NOMO-1 (cell line): ENCODE data around the gene BPHL.
A peak's percentile ranks its signal among the peaks of the same experiment; 100 is the strongest.
"Not testable (repeated sequence)": the region's sequence is repeated elsewhere in the genome, so short reads cannot be mapped to it uniquely, and the experiment has no call there.

Experiments
- DNase-seq, 2 experiments: peaks; one replicate each; lab custom pipeline; 2025; ENCODE audit not compliant: unreplicated experiment in 2 of 2; lab: John Stamatoyannopoulos, UW

Gene BPHL

DNA sequence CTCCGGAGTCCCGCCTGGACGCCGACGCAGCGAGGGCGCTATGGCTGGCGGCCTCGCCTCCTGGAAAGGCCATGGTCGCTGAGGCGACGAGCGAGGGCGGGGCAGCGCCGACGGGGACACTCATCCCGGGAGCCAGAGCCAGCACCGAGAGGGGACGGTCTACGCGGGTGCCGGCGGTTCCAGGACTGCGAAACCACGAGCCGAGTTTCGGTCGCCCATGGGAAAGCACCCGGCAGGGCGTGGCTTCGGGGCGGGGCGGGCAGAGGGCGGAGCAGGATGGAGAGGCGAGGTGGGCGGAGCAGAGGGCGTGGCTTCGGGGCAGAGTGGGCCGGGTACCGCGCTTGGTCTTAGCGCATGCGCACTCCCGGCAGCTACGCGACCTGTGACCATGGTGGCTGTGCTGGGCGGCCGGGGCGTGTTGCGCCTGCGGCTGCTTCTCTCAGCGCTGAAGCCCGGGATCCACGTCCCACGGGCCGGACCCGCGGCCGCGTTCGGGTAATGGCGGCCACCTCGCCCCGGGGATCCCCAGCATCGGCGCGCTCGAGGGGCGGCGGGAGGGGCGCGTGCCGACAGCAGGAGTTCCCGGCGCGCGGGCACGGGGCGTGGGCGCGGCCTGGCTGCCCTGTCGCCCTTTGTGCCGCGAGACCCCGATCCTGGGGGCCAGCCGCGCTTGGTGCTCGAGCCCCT is at the start of gene BPHL:
Gene BPHL, plus strand, starts transcription at position 359 of the 687 bp plus-strand sequence. Its CDS starts 30 bp downstream, at position 389.
- DNase-seq, result peak; percentile 82 to 90

DNA sequence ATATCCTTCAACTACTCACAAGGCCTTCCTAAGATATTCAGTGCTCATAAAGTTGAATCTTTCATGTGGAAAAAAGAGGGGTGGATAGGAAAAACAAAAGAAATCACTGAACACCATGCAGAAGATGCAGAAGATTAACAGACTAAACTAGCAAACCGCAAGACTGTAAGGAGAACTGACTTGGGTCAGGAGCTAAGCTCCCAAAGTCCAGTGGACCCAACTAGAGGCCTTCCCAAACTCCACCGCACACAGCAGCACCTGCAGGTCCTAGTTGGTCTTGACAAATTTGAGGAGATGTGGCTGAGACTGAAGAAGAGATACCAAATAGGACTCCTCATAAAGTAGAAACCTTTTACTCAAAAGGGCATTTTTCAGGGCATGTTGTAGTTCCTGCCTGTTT is 46.9 kb upstream of the BPHL start:
- no peak for DNase-seq

- no peak for DNase-seq
Measured at GRCh38 chr6:3072798-3073197, 45.7 kb upstream of the BPHL start.

DNA sequence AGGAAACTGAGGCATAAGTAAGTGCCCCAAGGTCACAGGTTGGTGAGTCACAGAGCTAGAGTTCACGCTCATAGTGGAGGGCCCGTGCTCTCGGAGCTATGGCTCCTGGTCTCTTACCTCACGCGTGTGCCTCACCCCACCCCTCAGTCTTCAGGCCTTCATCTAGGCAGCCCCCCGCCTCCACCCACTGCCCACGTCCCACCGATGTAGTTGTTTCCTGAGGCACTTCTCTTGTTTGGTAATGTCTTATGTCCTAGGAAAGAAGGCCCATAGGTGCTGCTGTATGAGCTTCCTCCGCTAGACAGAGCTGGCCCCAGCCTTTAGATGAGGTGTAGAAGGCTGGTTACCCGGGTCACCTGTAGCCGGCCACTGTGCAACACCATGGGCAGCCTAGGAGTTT is 45.1 kb upstream of the BPHL start:
- no peak for DNase-seq

GRCh38 chr6:3075772-3076113 is 42.8 kb upstream of the BPHL start:
- peak in 1 of 2 experiments; percentile 20 for DNase-seq

GRCh38 chr6:3076320-3076719 is 42.2 kb upstream of the BPHL start:
- no peak for DNase-seq

DNA sequence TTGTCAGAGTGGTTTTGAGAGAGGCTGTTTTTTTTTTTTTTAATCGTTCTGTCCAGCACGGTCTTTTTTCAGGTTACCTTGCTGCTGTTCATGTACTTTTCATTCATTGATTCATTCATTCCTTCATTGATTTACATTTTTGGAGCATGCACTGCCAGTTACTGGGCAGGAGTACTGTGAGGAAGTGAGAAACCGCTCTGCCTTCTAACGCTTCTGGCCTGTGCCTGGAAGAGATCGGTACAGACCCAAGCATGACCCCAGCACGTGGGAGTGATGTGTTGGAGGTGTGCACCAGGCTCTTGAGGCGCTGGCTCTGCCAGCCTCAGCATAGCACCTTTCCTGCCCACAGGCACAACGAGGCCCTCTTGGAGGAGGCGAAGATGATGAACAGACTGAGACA is 41.1 kb upstream of the BPHL start:
- DNase-seq, result no peak

DNA sequence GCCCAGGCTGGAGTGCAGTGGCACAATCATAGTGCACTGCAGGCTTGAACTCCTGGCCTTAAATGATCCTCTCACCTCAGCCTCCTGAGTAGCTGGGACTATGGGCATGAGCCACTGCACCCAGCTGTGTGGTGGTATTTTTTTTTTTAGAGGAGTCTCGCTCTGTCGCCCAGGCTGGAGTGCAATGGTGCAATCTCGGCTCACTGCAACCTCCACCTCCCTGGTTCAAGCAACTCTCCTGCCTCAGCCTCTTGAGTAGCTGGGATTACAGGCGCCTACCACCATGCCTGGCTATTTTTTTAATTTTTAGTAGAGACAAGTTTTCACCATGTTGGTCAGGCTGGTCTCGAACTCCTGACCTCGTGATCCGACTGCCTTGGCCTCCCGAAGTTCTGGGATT is 39.6 kb upstream of the BPHL start:
- not testable (repeated sequence) for DNase-seq

DNA sequence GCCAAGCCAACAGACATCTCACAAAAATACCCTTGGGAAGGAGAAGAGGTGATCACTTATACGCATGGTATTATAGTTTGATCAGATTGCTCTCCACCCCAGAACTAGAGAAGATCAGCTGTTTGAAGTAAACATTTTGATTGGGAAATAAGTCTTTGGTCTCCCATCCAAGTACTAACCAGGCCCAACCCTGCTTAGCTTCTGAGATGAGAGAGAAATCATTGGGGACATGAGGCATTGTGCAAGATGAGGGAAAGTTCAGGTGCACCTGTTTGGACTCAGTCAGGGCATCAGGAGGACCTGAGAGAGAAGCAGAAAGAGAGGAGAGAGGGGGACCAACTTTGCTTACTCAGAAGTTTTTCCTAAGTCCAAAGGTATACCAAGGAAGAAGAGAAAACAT is 38.8 kb upstream of the BPHL start:
- DNase-seq, result no peak

GRCh38 chr6:3081960-3082359 is 36.6 kb upstream of the BPHL start:
- DNase-seq, result no peak

DNA sequence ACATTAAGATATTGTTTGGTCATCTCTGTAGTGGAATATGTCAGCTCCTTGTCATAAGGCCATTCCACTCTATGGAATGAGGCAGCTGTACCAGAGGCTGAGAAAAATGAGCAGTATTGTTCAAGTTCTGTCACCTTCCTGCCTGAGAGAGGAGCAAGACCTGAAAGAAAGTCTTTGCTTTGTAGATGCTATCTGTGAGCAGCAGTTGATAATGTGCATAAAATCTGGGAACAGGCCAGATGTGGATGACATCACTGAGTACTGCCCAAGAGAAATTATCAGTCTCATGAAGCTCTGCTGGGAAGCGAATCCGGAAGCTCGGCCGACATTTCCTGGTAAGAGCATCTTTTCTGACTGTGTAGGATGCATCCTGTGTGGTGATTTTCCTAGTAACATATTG is 33.4 kb upstream of the BPHL start:
- DNase-seq, result no peak

DNA sequence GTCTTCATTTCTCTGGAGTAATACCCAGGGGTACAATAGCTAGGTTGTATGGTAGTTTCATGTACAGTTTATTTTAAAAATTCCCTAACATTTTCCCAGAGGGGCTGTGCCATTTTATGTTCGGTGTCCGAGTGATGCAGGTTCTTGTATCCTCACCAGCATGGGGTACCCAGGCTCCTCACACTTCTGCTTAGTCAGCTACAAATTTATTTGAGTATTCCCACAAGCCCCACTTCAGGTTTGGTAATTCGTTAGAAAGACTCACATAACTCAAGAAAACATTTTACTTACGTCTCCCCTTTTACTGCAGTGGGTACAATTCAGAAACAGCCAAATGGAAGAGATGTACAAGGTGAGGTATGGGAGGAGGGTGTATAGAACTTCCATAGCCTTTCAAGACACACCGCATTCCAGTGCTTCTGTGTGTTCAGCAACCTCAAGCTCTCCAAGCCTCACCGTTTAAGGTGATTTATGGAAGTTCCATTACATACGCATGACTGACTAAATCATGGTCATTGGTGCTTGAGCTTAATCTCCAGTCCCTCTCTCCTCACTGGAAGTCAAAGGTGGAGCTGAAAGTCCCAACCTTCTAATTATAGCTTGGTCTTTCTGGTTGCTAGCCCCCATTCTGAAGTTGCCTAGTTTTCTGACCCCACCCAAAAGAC is 32.1 kb upstream of the BPHL start:
- DNase-seq, result no peak

GRCh38 chr6:3088446-3088845 is 30.1 kb upstream of the BPHL start:
- no peak for DNase-seq

- no peak for DNase-seq
Measured at GRCh38 chr6:3088968-3089367, 29.5 kb upstream of the BPHL start.

DNA sequence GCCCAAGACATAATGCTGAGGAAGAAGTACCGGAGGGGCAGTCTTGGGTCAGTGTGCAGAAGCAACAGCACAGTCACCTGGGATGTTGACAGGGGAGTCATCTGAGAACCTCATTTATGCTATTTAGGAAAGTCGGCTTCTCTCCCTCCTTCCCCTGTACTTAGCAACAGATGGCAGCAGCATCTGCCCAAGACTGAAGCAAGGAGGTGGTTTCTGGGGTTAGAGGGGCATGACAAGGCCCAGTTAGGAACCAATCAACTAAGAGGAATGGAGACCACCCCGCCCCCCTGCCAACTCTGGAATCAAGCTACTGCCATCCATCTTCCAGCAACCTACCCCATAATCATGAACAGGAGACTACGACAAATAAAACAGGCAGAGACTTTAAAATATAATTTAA is 28.5 kb upstream of the BPHL start:
- DNase-seq, result no peak

DNA sequence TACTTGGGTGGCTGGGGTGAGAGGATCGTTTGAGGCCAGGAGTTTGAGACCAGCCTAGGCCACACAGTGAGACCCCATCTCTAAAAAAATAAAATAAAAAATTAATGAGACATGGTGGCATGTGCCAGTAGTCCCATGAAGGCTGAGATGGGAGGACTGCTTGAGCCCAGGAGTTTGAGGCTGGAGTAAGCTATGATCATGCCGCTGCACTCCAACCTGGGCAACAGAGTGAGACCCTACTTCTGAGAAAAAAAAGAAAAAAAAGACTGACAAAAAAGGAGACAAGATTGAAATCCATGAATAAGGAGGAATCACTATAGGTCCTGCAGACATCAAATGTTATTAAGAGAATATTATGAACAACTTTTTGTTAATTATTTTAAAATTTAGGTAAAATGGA is 23.7 kb upstream of the BPHL start:
- DNase-seq, result no peak

DNA sequence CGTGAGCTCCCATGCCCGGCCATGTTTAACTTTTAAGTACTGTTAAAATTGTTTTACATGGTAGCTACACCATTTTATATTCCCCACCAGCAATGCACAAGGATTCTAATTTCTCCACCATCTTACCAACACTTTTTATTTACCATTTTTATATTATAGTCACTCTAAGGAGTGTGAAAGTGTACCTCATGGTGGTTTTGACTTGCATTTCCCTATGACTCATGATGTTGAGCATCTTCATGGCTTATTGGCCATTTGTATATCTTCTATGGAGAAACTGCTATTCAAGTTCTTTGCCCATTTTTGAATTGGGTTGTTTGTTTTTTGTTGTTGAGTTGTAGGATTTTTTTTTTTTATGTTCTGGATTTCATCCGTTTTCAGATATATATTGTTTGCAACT is 15.6 kb upstream of the BPHL start:
- no peak for DNase-seq

DNA sequence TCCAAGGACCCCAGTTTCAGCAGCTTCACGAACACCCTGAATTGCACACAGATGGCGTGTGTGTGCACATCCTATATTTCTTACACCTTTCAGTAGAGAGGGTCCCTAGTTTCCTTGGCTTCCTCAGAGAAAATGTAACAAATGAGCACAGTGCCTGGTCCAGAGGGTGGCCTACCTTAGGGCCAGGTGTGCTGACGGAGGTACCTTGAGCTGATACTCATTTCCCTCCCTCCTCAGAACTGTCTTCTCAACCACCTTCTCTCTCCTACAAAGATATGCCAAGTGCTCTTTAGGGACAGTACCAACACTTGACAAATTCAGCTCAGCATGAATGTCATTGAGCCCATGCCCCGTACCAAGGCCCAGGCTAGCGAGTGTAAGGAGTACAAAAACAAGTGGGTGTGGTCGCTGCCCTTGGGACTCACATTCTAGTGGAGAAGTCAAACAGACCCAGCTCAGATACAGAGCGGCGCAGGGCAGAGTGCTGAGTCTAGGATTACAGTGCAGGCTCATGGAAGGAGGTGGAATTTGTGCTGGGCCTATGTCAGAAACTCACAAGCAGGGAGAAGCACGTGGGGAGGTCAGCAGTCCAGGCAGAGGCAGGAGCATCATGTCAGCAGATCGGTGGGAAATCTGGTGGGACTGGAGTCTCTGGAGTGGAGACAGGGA is 9.6 kb upstream of the BPHL start:
- DNase-seq, result no peak

DNA sequence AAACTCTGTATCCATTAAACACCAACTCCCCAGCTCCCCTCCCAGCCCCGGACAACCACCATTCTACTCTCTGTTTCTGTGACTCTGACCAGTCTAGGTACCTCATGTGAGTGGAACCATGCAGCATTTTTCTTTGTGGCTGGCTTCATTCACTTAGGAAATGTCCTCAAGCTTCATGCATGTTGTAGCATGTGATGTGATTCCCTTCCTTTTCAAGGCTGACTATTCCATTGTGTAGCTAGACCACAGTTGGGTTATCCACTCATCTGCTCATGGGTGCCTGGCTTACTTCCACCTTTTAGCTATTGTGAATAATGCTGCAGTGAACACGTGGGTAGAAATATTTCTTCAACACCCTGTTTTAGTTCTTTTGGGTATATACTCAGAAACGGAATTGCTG is 8.8 kb upstream of the BPHL start:
- no peak for DNase-seq

DNA sequence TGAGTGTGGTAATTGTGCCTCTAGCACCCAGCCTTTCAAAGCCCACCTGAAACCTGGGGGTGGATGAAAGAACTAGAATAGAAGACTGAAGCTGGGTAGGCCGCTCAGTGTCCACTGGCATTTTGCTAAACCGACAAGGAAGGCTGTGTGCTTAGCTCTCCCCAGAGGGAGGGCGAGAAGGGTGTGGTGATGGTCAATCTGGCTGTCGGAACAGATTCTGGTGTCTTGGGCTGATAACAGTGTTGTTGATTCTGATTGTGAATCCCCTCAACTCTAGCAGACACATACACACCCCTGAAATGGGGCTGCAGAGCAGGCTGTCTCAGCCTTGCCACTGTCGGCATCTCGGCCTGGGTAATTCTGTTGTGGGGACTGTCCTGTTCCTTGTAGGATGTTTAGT is 4.1 kb upstream of the BPHL start:
- no peak for DNase-seq

GRCh38 chr6:3117912-3118352 is 579 bp upstream of the BPHL start:
- no peak for DNase-seq

DNA sequence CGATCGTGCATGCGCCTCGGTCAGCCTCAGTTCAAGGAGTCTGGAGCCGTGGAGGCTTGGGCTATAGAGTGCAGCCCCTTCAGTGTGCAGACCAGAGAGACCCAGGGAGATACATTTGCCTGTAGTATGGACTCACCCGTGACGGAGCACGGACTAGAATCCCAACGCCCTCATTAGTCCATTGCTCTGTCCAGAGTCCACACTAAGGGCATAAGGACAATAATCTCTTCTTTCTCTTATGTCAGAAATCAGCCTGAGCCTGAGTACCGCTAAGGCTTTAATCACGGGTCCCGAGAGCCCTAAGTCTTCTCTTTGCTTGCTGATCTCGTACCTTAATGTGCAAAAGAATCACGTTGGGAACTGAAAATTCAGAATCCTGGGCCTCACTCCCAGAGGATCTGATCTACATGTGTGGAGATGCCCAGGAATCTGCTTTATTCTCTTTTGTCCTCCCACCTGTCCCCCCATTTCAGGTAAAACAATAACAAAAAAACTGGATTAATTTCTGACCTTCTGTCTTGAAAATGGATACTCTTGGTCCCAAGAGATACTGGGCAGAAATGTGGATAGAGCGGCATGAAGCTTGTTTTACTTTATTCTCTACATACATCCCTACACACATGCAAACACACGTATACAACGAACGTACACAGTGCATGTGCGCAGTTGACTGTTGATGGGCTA is 671 bp downstream of the BPHL start:
- DNase-seq, result no peak
